HG03139 (cell line): Measurements from ENCODE around the gene RND2.

ENCODE experiments used
- ATAC-seq: cut with Tn5 transposase; IDR thresholded peaks from one replicate; pipeline ENCODE4 v1.9.1; 2021; ENCODE audit not compliant: unreplicated experiment

RND2 gene

GRCh38 chr17:43070872-43071271, 45.8 kb downstream of the RND2 start:
- ATAC-seq: no peak

- no peak for ATAC-seq
Observed at GRCh38 chr17:43074869-43075268, 49.8 kb downstream of the RND2 start.

- no peak for ATAC-seq
Observed at GRCh38 chr17:43079641-43080302, 54.7 kb downstream of the RND2 start.
